UCSD-AML1 (cell line): Measurements from ENCODE around the gene CRIP2.

Experiments
- DNase-seq: peaks from one replicate; lab custom pipeline; 2025; ENCODE audit not compliant: unreplicated experiment; lab: John Stamatoyannopoulos, UW

CRIP2 gene

DNA sequence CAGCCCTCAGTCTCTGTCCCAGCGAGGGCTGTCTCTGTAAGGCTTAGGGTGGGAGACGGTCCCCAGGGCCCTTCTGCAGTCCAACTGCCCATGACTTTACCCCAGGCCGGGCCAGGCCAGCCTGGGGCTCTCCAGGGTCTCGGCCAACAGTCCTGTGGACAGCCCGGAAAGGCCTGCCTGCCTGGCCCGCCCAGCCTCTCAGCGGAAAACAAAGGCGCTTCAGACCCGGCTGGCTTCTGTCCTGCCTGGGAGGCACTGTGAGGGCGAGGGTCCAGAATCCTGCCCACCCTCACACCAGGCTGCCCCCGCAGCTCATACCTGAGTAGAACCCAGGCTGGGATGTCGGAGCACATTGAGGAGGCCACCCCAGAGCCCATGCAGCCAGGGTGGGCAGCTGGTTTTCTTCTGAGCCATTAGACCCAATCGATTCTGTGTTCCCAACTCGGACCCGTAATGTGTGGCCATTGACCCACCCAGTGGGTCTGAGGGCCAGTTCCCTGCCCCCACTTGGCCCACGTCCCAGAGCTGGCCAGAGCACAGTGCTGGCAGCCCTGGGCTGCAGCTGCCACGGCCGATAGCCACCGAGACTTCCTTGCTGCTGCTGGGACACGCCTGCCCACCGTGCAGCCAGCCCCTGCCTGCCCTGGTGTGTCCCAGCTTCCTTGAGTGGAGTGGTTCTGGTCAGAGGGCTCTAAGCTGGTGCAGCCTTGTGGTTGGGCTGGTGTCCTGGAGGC, 1.6 kb downstream of the CRIP2 start:
- DNase-seq, result no peak

DNA sequence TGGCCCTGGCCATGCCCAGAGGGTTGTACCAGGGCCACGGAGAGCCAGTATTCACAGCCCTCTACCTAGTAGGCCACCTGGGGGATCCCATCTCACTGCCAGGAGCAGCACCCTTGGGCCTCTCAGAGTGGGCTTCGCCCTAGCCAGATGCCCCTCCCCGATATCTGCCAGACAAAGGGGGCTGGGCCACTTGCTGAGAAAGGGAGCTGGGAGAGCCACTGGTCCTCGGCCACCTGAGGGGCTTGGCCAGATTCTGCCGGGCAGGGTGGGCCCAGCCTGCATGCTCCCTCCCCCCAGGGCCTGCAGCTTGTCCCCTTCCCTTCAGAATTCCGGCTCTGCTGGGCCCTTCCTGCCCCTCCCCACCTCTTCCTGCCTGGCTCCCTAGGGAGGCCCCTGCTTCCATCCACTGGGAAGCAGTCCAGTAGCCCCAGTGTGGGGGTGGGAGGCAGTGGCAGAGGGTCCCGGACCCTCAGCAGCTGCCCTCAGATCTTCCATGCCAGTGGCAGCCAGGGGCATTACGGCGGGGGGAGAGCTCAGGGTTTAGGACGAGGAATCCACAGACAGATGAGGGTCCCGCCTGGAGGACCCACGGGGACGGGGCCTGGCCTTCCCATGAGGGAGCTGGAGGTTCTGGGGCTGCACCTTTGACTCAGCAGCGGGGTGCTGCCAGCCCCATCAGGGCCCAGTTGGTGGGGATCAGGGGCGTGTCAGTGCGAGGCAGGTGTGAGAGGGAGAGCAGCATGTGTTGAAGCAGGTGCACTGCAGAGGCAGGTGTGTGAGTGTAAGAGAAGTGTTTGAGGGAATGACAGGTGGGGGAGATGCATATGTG, 2.4 kb downstream of the CRIP2 start:
- no peak for DNase-seq

- peak; percentile 18 for DNase-seq
These were observed 3.2 kb downstream of the CRIP2 start for GRCh38 chr14:105477660-105478397.

GRCh38 chr14:105478398-105479251, 4.0 kb downstream of the CRIP2 start:
- no peak for DNase-seq

DNA sequence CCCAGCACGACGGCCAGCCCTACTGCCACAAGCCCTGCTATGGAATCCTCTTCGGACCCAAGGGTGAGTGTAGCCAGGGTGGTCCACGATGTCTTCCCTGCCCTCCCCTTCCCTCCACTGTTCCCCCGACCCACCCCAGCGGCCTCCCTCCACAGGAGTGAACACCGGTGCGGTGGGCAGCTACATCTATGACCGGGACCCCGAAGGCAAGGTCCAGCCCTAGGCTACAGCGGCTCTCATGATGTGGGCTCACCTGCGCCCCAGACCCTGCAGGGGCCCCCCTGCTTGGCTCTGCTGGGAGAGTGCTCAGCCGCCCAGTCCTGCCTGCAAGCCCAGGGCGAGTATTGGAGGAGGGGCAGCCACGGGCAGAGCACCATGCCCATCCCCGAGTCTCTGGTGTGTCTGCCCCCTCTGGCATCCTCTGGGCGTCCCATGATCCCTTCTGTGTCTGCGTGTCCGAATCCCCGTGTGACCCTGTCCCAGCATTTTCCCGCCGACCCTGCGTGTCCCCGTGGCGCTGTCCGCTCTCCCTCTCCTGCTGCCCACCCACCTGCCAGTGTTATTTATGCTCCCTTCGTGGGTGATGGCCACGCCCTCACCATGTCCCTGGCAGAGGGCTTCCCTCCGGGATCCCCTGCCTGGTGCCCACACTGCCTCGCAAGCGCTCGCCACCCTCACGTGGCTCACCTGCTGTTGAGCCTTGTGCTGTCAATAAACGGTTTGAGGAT, 5.0 kb downstream of the CRIP2 start:
- no peak for DNase-seq

- no peak for DNase-seq
These were observed 5.7 kb downstream of the CRIP2 start for GRCh38 chr14:105480199-105480746.

- DNase-seq, result peak; percentile 86
These were observed 6.5 kb downstream of the CRIP2 start for GRCh38 chr14:105480807-105481801.

- peak; percentile 80 for DNase-seq
These were observed 7.4 kb downstream of the CRIP2 start for GRCh38 chr14:105481886-105482457.

DNA sequence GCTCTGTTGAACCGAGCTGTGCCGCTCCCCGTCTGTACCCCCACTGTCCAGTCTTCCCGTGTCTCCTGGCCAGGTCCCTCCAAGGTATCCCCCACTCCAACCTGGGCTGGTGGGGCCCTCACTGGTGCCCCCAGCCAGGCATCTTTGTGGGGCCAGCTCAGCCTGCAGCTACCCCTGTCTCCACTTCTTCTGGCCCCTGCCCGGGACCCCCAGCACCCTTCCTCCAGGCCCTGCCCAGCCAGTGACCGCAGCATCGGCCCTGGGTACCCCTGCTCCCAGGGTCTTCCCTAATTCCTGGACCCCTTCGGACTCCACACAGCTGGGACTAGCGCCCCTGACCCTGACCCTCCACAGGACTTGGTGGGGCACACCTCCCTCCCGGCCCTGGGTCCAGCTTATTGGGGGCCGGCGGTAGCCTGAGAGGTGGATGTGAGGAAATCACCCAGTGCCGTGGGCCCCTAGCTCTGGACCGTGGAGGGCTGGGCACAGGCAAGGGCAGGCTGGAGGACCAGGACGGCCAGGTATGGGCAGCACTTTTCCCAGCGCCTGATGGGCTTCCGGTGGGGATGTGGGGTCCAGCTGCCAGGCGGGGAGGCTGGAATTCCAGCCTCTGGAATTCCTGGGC, 8.0 kb downstream of the CRIP2 start:
- no peak for DNase-seq

GRCh38 chr14:105483300-105484068, 8.9 kb downstream of the CRIP2 start:
- DNase-seq, result no peak

- no peak for DNase-seq
These were observed 9.7 kb downstream of the CRIP2 start for GRCh38 chr14:105484069-105484996.

DNA sequence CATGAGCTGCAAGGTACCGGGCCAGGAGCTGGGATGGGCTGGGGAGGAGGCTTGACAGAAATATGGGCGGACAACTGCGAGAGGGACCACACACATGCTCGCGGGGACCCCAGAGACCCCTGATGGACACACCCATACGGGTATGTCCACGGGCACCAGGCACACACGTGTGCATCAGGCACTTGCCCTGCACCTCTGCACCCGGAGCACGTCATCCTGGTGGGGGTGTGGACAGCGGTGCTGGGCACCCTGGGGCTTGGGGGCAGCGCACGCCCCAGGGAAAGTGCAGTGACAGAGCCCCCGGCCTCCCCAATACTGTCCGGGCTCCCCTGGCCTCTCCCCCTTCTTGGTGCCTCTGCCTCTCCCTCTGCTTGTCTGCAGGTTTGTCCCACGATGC, 10.4 kb downstream of the CRIP2 start:
- DNase-seq, result no peak

DNA sequence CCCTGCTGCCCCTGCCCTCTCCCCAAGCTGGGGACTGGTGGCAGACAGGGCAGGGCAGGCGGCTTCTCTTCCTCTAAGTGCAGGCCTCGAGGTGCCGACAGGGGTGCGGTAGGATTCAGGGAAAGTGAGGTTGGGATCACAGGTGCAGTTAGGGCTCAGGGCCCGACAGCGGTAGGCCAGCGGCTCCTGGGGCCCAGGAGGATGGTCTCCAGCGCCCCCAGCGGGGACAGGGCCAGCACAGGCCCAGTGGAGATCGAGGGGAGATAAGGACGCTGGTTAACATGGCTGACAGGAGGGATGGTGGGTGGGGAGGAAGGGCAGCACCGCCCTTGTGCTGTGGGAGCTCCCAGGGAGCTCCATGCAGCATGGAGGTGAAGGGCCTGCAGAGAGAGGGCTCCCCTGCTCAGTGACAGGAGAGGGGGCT, 11.1 kb downstream of the CRIP2 start:
- DNase-seq, result peak; percentile 25

GRCh38 chr14:105486163-105486973, 11.7 kb downstream of the CRIP2 start, which contains the start of gene CRIP1:
TSS of gene CRIP1 (plus strand) at chr14:105486886. CDS start at chr14:105487260, 374 bp downstream.
- no peak for DNase-seq

DNA sequence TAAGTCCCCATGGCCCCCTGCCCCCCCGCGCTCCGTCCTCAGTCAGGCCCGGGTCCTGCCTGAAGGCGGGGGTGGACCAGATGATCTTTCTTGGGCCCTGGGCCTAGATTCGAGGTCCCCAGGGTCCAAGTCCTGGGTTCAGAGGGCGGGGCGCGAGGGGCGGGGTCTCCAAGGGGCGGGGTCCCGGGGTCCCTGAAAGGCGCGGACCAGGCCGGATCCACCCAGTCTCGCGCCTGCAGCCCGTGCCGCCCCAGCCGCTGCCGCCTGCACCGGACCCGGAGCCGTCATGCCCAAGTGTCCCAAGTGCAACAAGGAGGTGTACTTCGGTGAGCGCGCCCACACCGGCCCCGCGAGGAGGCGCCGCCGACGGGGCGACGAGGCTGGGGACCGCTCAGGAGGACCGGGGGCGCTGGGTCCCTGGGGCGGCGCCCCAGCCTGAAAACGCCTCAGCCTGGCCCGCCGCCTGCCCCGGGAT, 12.4 kb downstream of the CRIP2 start:
- no peak for DNase-seq
